GDM1 (cell line): ENCODE results near the gene DMD.
"Not testable (repeated sequence)": the region's sequence is repeated elsewhere in the genome, so short reads cannot be mapped to it uniquely, and the experiment has no call there.

Source experiments
- DNase-seq: peaks from one replicate; lab custom pipeline; 2025; lab: John Stamatoyannopoulos, UW

DMD gene

GRCh38 chrX:31429915-31430314, 1781.4 kb downstream of the DMD start:
- DNase-seq: no peak

- no peak for DNase-seq
These were observed 1787.7 kb downstream of the DMD start for GRCh38 chrX:31423609-31424189.

GRCh38 chrX:31421441-31421840, 1789.9 kb downstream of the DMD start:
- no peak for DNase-seq

- no peak for DNase-seq
These were observed 1790.6 kb downstream of the DMD start for GRCh38 chrX:31420711-31421151.

GRCh38 chrX:31420302-31420701, 1791.0 kb downstream of the DMD start:
- DNase-seq: no peak

GRCh38 chrX:31397119-31397518, 1814.2 kb downstream of the DMD start:
- DNase-seq: no peak

- DNase-seq: no peak
These were observed 1818.8 kb downstream of the DMD start for GRCh38 chrX:31392513-31392912.

- no peak for DNase-seq
These were observed 1822.4 kb downstream of the DMD start for GRCh38 chrX:31388946-31389345.

GRCh38 chrX:31384471-31384870, 1826.9 kb downstream of the DMD start:
- no peak for DNase-seq

GRCh38 chrX:31383991-31384390, 1827.4 kb downstream of the DMD start:
- DNase-seq: no peak

- DNase-seq: not testable (repeated sequence)
These were observed 1832.4 kb downstream of the DMD start for GRCh38 chrX:31378973-31379372.

- DNase-seq: not testable (repeated sequence)
These were observed 1833.5 kb downstream of the DMD start for GRCh38 chrX:31377821-31378220.

- no peak for DNase-seq
These were observed 1834.8 kb downstream of the DMD start for GRCh38 chrX:31376408-31377022.

GRCh38 chrX:31374786-31375185, 1836.6 kb downstream of the DMD start:
- DNase-seq: no peak

- no peak for DNase-seq
These were observed 1839.4 kb downstream of the DMD start for GRCh38 chrX:31371956-31372355.

- DNase-seq: no peak
These were observed 1843.5 kb downstream of the DMD start for GRCh38 chrX:31367816-31368215.

GRCh38 chrX:31366041-31366440, 1845.3 kb downstream of the DMD start:
- DNase-seq: no peak

GRCh38 chrX:31356275-31357212, 1854.8 kb downstream of the DMD start:
- no peak for DNase-seq

- no peak for DNase-seq
These were observed 1856.0 kb downstream of the DMD start for GRCh38 chrX:31355206-31355955.

GRCh38 chrX:31353095-31353494, 1858.3 kb downstream of the DMD start:
- DNase-seq: no peak

- DNase-seq: no peak
These were observed 1860.6 kb downstream of the DMD start for GRCh38 chrX:31350808-31351074.

GRCh38 chrX:31349515-31349914, 1861.8 kb downstream of the DMD start:
- DNase-seq: no peak
